Measurements from ENCODE around the gene PARP12.

PARP12 gene

DNA sequence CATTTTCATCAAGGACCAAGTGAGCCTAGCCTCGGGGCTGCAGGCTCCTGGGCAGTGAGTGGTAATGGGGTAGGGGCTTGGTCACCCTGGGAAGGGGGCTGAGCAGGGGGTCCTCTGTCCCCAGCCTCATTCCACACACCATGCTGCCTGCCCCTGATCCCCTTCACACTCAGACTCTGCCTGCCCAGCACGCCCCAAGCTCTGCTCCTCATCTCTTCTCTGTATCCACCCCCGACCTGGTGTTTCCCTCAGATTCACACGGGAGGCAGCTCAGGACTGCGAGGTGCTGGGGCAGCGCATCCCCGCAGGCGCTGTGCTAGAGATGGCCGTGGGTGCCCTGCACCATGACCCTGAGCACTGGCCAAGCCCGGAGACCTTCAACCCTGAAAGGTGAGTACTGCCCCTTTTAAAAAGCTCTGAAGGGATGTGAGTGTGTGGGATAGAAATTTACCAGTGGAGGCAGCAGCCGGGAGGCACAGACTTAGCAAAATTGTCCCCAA, 47.2 kb downstream of the PARP12 start:
- Histone ChIP-seq H3K9me3 (ENCODE audit: control insufficient read depth in 2 of 2, low read length in 2 of 2) (no peaks in the 10 kb centered on the region), H3K27ac (ENCODE audit: low read length) (no peak overlapping the region), H3K4me3 (ENCODE audit: low read length in 2 of 2) (no peak overlapping the region), H3K9ac (ENCODE audit: low read length in 2 of 2) (no peak overlapping the region), H3K27me3 (ENCODE audit: control insufficient read depth in 1 of 2, insufficient read depth in 2 of 2, low read length in 2 of 2) (peaks cover 0 to 2% of the 10 kb centered on the region in 2 donors), H3K4me1 (ENCODE audit: control insufficient read depth, insufficient read depth, low read length) (no peaks in the 10 kb centered on the region), H3K36me3 (ENCODE audit: control insufficient read depth in 2 of 2, insufficient read depth in 2 of 2, low read length in 2 of 2) (no peaks in the 10 kb centered on the region)

DNA sequence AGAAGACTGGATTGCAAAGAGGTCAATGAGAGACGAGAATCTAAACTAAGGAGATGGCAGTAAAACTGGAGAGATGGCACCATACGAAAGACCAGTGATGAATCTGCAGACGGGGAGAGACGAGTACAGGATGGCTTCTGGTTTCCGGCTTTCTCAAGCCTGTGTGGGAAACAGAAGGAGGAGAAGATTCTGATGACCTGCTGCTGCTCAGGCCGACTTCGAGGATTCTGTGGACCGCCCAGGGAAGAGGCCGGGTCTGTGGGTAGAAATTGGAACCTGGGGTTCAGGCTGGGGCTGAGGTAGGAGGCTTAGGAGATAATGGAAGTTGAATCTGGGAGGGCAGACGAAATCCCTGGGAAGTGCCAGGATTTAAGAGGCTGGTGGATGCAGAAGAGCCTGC, 48.6 kb downstream of the PARP12 start:
- Histone ChIP-seq H3K36me3 (ENCODE audit: control insufficient read depth in 2 of 2, insufficient read depth in 2 of 2, low read length in 2 of 2) (no peaks in the 10 kb centered on the region), H3K9ac (ENCODE audit: low read length in 2 of 2) (no peak overlapping the region), H3K4me3 (ENCODE audit: low read length in 2 of 2) (no peak overlapping the region), H3K27me3 (ENCODE audit: control insufficient read depth in 1 of 2, insufficient read depth in 2 of 2, low read length in 2 of 2) (peaks cover 0 to 2% of the 10 kb centered on the region in 2 donors), H3K27ac (ENCODE audit: low read length) (no peak overlapping the region), H3K9me3 (ENCODE audit: control insufficient read depth in 2 of 2, low read length in 2 of 2) (no peaks in the 10 kb centered on the region), H3K4me1 (ENCODE audit: control insufficient read depth, insufficient read depth, low read length) (no peaks in the 10 kb centered on the region)

DNA sequence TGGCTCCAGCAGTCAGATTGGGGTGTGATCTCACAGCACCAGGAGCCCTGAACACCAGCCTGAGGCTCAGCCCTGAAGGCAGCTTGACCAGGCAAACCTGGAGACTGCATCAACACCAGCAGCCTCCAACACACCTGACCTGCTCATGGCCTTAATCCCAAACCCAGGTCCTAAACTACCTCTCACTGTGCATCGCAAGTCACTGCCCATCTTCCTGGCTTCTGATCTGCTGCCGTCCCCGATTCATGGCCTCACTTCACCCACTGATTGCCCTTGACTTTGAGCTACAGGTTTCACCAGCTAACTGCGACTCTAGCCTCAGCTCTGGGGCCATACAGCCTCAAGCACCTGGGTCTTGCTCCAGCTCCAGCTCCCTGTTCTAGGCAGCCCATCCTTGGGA, 49.1 kb downstream of the PARP12 start:
- Histone ChIP-seq H3K27ac (ENCODE audit: low read length) (no peak overlapping the region), H3K9ac (ENCODE audit: low read length in 2 of 2) (no peak overlapping the region), H3K4me1 (ENCODE audit: control insufficient read depth, insufficient read depth, low read length) (no peaks in the 10 kb centered on the region), H3K36me3 (ENCODE audit: control insufficient read depth in 2 of 2, insufficient read depth in 2 of 2, low read length in 2 of 2) (no peaks in the 10 kb centered on the region), H3K4me3 (ENCODE audit: low read length in 2 of 2) (no peak overlapping the region), H3K9me3 (ENCODE audit: control insufficient read depth in 2 of 2, low read length in 2 of 2) (no peaks in the 10 kb centered on the region), H3K27me3 (ENCODE audit: control insufficient read depth in 1 of 2, insufficient read depth in 2 of 2, low read length in 2 of 2) (peaks cover 0 to 2% of the 10 kb centered on the region in 2 donors)

DNA sequence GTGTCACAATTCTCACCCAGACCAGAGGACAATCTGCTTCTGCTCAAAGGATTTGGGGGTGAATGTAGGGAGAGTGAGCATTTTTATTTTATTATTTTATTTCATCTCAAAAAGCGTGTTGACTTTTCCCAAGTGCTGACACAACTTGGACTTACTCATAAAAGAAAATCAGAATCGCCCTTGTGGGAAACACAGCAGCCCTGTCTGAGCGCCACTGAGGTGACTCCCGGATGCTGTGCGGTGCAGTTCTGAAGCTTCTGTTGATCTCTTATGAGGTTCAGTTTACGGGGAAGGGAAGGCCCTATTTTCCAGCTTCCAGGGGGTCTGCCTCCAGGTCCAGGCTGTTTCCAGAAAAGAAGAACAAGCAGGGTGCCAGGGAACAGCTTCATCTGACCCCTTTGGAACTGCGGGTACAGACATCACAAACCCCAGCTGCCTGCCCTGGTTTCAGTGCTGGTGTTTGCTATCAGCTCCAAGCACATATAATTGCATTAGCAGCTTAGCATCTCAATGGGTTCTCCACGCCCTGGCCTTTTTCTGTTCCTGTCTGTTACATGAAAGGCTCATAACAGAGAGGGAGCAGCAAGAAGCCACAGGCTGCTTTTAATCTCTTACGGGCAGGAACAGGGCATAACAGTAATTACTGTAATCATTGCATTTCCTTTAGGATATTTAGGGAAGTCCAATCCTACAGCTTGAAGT, 52.4 kb downstream of the PARP12 start:
- H3K36me3 ChIP-seq (ENCODE audit: control insufficient read depth in 2 of 2, insufficient read depth in 2 of 2, low read length in 2 of 2), result no peaks in the 10 kb centered on the region

DNA sequence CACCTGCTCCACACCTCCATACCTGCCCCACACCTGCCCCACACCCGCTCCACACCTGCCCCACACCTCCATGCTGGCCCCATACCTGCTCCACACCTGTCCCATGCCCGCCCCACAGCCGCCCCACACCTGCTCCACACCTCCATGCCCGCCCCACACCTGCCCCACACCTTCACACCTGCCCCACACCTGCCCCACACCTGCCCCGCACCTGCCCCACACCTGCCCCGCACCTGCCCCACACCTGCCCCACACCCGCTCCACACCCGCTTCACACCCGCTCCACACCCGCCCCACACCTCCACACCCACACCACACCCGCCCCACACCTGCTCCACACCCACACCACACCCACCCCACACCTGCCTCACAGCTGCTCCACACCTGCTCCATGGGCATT, 53.0 kb downstream of the PARP12 start:
- no peak overlapping the region for H3K9ac ChIP-seq (ENCODE audit: low read length in 2 of 2)
- H3K27me3 ChIP-seq (ENCODE audit: control insufficient read depth in 1 of 2, insufficient read depth in 2 of 2, low read length in 2 of 2), result peaks cover 0 to 2% of the 10 kb centered on the region in 2 donors
- no peaks in the 10 kb centered on the region for H3K9me3 ChIP-seq (ENCODE audit: control insufficient read depth in 2 of 2, low read length in 2 of 2)
- no peaks in the 10 kb centered on the region for H3K4me1 ChIP-seq (ENCODE audit: control insufficient read depth, insufficient read depth, low read length)
- no peak overlapping the region for H3K27ac ChIP-seq (ENCODE audit: low read length)
- no peaks in the 10 kb centered on the region for H3K36me3 ChIP-seq (ENCODE audit: control insufficient read depth in 2 of 2, insufficient read depth in 2 of 2, low read length in 2 of 2)
- no peak overlapping the region for H3K4me3 ChIP-seq (ENCODE audit: low read length in 2 of 2)

More for the DNA sequence above, 52.4 kb downstream of the PARP12 start:
- H3K9me3 ChIP-seq (ENCODE audit: control insufficient read depth in 2 of 2, low read length in 2 of 2), result no peaks in the 10 kb centered on the region
- H3K4me3 ChIP-seq (ENCODE audit: low read length in 2 of 2), result no peak overlapping the region
- no peak overlapping the region for H3K9ac ChIP-seq (ENCODE audit: low read length in 2 of 2)
- H3K4me1 ChIP-seq (ENCODE audit: control insufficient read depth, insufficient read depth, low read length), result no peaks in the 10 kb centered on the region
- peaks cover 0 to 2% of the 10 kb centered on the region in 2 donors for H3K27me3 ChIP-seq (ENCODE audit: control insufficient read depth in 1 of 2, insufficient read depth in 2 of 2, low read length in 2 of 2)
- no peak overlapping the region for H3K27ac ChIP-seq (ENCODE audit: low read length)

DNA sequence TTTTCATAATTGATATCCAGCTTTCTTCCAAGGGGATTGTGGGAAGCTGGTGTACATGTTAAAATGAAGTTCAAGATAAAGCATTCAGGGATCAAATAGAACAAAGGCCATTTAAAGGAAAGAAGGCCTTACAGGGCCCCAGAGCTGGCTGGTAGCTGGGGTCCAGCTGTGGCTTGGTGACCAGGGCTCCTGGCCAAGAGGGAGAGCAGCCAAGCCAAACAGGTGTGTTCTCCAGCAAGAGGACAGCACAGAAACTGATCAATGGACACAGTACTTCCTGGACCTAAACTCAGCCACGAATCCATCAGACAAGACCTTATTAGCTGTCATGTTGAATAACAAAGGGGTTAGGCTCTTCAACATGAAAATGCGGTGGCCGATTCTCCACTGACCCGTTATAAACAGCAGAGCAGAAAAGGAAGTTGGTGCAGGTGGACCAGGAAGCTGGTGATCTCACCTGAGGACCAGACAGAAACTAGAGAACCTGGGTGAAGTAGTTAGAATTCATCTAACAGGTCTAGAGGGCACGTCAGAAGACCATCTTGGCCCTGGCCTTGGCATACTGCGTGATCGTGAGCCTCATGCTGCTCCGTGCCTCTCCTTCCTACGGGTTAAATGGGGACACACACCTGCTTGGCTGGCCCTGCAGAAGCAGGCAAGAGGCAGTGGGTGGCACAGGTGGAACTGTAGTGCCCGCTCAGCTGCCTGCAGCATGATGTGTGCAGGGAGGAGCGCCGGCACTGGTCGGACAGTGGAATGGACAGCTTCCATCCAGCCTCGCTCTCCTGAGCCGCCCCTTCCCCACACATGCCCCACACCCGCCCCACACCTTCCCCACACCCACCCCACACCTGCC, 53.8 kb downstream of the PARP12 start:
- peaks cover 0 to 2% of the 10 kb centered on the region in 2 donors for H3K27me3 ChIP-seq (ENCODE audit: control insufficient read depth in 1 of 2, insufficient read depth in 2 of 2, low read length in 2 of 2)

DNA sequence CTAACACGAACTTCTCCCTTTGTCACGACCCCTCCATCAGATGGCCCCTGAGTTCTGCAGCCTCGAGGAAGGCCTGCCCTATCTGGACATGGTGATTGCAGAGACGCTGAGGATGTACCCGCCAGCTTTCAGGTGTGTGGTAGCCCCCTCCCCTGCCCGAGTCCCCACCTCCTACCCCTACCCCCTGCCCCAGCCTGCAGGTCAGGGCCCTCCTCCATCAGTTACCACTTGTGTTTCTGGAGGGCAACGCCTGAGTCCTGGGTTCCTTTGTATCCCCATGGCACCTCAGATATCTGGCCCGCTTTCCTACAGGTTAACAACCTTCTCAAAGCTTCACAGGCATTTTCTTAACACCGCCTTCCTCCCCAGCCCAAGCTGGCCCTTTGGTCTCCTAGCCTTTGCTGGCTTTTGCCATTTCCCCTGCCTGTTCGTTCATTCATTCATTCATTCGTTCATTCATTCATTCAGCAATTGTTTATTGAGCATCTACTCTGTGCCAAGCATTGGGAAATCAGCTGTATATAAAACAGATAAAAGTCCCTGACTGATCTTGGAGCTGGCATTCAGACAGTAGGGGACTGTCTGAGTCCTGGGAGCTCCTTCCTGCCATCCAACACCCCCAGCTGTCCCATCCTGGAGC, 55.6 kb downstream of the PARP12 start:
- Histone ChIP-seq H3K9me3 (ENCODE audit: control insufficient read depth in 2 of 2, low read length in 2 of 2) (no peaks in the 10 kb centered on the region), H3K27ac (ENCODE audit: low read length) (no peak overlapping the region), H3K9ac (ENCODE audit: low read length in 2 of 2) (no peak overlapping the region), H3K27me3 (ENCODE audit: control insufficient read depth in 1 of 2, insufficient read depth in 2 of 2, low read length in 2 of 2) (no peaks in the 10 kb centered on the region), H3K4me1 (ENCODE audit: control insufficient read depth, insufficient read depth, low read length) (no peaks in the 10 kb centered on the region), H3K36me3 (ENCODE audit: control insufficient read depth in 2 of 2, insufficient read depth in 2 of 2, low read length in 2 of 2) (no peaks in the 10 kb centered on the region), H3K4me3 (ENCODE audit: low read length in 2 of 2) (no peak overlapping the region)

More for the DNA sequence above, 53.8 kb downstream of the PARP12 start:
- H3K9me3 ChIP-seq (ENCODE audit: control insufficient read depth in 2 of 2, low read length in 2 of 2), result no peaks in the 10 kb centered on the region
- no peaks in the 10 kb centered on the region for H3K36me3 ChIP-seq (ENCODE audit: control insufficient read depth in 2 of 2, insufficient read depth in 2 of 2, low read length in 2 of 2)
- no peak overlapping the region for H3K4me3 ChIP-seq (ENCODE audit: low read length in 2 of 2)
- H3K9ac ChIP-seq (ENCODE audit: low read length in 2 of 2), result no peak overlapping the region
- no peak overlapping the region for H3K27ac ChIP-seq (ENCODE audit: low read length)
- no peaks in the 10 kb centered on the region for H3K4me1 ChIP-seq (ENCODE audit: control insufficient read depth, insufficient read depth, low read length)

DNA sequence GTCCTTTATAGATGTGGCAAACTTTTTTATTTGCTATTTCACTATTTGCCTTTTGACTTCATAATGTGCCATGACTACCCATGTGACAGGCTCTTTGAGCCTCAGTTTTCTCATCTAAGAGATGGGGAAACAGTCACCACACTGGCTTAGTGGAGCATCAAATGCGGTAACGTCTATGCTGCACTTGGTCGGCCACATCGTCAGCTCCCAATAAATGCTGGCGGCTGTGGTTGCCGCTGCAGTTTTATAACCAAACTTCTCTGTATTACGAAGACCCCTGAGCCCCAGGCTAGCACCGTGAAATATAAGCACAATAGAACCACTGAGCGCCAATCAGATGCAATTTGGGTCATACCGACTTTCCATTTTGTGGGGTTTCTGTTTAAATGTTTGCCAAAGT, 56.2 kb downstream of the PARP12 start:
- Histone ChIP-seq H3K36me3 (ENCODE audit: control insufficient read depth in 2 of 2, insufficient read depth in 2 of 2, low read length in 2 of 2) (no peaks in the 10 kb centered on the region), H3K27ac (ENCODE audit: low read length) (no peak overlapping the region), H3K4me3 (ENCODE audit: low read length in 2 of 2) (no peak overlapping the region), H3K9me3 (ENCODE audit: control insufficient read depth in 2 of 2, low read length in 2 of 2) (no peaks in the 10 kb centered on the region), H3K4me1 (ENCODE audit: control insufficient read depth, insufficient read depth, low read length) (no peaks in the 10 kb centered on the region), H3K9ac (ENCODE audit: low read length in 2 of 2) (no peak overlapping the region), H3K27me3 (ENCODE audit: control insufficient read depth in 1 of 2, insufficient read depth in 2 of 2, low read length in 2 of 2) (no peaks in the 10 kb centered on the region)

DNA sequence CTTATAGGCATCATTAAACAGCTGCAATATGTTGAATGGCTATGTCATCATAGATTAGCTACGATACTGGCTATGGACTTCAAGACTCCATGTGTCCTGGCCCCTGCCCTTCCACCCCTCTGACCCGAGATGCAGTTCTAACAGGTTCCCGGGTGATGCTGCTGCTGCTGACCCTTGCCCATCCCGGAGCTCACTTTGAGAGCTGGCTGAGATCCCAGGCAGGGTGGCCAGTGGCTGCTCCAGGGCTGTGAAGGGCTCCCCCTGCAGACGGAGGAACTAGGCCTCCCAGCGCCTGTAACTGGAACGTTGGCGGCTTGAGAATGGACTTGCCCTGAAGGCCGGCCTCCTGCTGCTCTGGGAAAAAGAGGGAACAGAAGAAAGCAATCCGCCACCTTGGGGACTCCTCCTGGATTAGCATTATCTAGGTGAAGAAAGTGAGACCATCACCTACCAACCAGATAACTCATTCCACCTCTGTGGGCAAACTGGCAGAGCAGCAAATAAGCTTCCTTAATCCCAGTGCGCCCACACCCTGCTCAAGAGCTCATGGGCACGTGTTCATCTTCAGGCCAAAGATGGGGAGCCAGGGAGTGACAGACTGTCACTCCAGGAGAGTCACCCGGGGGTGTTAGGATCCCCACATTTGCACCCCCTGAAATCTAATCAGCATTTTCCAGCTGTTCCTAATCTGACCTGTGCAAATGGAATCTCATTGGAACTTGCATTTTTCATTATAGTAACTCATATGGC, 56.8 kb downstream of the PARP12 start:
- no peaks in the 10 kb centered on the region for H3K27me3 ChIP-seq (ENCODE audit: control insufficient read depth in 1 of 2, insufficient read depth in 2 of 2, low read length in 2 of 2)
- no peaks in the 10 kb centered on the region for H3K36me3 ChIP-seq (ENCODE audit: control insufficient read depth in 2 of 2, insufficient read depth in 2 of 2, low read length in 2 of 2)
- H3K27ac ChIP-seq (ENCODE audit: low read length), result no peak overlapping the region
- H3K4me1 ChIP-seq (ENCODE audit: control insufficient read depth, insufficient read depth, low read length), result no peaks in the 10 kb centered on the region
- no peak overlapping the region for H3K9ac ChIP-seq (ENCODE audit: low read length in 2 of 2)
- H3K9me3 ChIP-seq (ENCODE audit: control insufficient read depth in 2 of 2, low read length in 2 of 2), result no peaks in the 10 kb centered on the region
- H3K4me3 ChIP-seq (ENCODE audit: low read length in 2 of 2), result no peak overlapping the region

DNA sequence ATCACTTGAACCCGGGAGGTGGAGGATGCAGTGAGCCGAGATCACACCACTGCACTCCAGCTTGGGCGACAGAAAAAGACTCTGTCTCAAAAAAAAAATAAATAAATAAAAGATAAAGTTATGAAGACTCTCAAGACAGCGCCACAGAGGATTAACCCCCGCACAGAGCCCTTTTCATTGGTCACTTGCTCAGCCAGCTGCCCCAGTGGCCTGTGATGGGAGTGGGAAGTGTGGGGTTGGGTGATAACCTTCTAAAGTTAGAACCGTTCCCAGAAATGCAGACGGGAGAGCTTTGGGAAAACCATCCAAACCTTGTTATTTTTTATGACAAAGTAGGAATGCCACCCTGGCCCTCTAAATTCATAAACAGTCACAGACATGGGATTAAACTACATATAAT, 57.4 kb downstream of the PARP12 start:
- H3K4me3 ChIP-seq (ENCODE audit: low read length in 2 of 2), result no peak overlapping the region
- H3K4me1 ChIP-seq (ENCODE audit: control insufficient read depth, insufficient read depth, low read length), result no peaks in the 10 kb centered on the region
- no peaks in the 10 kb centered on the region for H3K27me3 ChIP-seq (ENCODE audit: control insufficient read depth in 1 of 2, insufficient read depth in 2 of 2, low read length in 2 of 2)
- H3K9me3 ChIP-seq (ENCODE audit: control insufficient read depth in 2 of 2, low read length in 2 of 2), result no peaks in the 10 kb centered on the region
- no peak overlapping the region for H3K27ac ChIP-seq (ENCODE audit: low read length)
- H3K36me3 ChIP-seq (ENCODE audit: control insufficient read depth in 2 of 2, insufficient read depth in 2 of 2, low read length in 2 of 2), result no peaks in the 10 kb centered on the region
- H3K9ac ChIP-seq (ENCODE audit: low read length in 2 of 2), result no peak overlapping the region

Data from stomach smooth muscle (tissue), 2 donors.